OCI-LY7 (cell line): Measurements from ENCODE around the gene DDA1. TPM values are rescaled to one million over a fixed set of nuclear protein-coding genes. Genes with fewer than 3 reads are reported as not detected.

ENCODE experiments used
- BruUV-seq: library from RNA; stranded (reverse); fragments of 400-500 nt; replicated peaks from 2 replicates; lab custom pipeline; 2021; lab: Mats Ljungman, UMichigan
- CTCF ChIA-PET: fragments of 300-600 bp; sonication (Branson Sonifier 250); formaldehyde crosslinking; loops from one replicate; lab custom pipeline; 2022; ENCODE audit warnings: antibody characterized with exemption; ENCODE audit not compliant: unreplicated experiment; lab: Charles Lee
- POLR2A ChIA-PET: fragments of 300-600 bp; sonication (Branson Sonifier 250); formaldehyde crosslinking; loops from one replicate; lab custom pipeline; 2022; ENCODE audit warnings: antibody characterized with exemption; lab: Charles Lee
- DNase-seq: peaks from one replicate; pipeline ENCODE4 v3.0.0-alpha.2; 2015; ENCODE audit warnings: low spot score
- H2AFZ ChIP-seq: fragments of 200-600 bp; sonication (generic), shearing (Covaris generic); 2 replicates; pipeline ENCODE4 v1.6.1; 2014; ENCODE audit warnings: mild to moderate bottlenecking, antibody characterized with exemption, low read length, moderate library complexity
- H3K27ac ChIP-seq: fragments of 200-600 bp; sonication (generic); 2 replicates; pipeline ENCODE4 v1.5.1; 2014; ENCODE audit warnings: mixed run types, low read depth, mild to moderate bottlenecking, moderate library complexity, low read length, inconsistent platforms; ENCODE audit not compliant: poor library complexity, severe bottlenecking
- H3K36me3 ChIP-seq: fragments of 200-600 bp; sonication (generic); 2 replicates; pipeline ENCODE4 v1.6.1; 2014; ENCODE audit warnings: mild to moderate bottlenecking, antibody characterized with exemption, low read length, moderate library complexity, mixed read lengths; ENCODE audit not compliant: insufficient read depth
- H3K4me1 ChIP-seq: fragments of 200-600 bp; sonication (generic); 2 replicates; pipeline ENCODE4 v1.5.1; 2014; ENCODE audit warnings: mild to moderate bottlenecking, low read length; ENCODE audit not compliant: insufficient read depth, poor library complexity, severe bottlenecking
- H3K4me2 ChIP-seq: fragments of 200-600 bp; sonication (generic); 2 replicates; pipeline ENCODE4 v1.6.1; 2014; ENCODE audit warnings: mild to moderate bottlenecking, low read length
- H3K4me3 ChIP-seq: fragments of 200-600 bp; sonication (generic); 2 replicates; pipeline ENCODE4 v1.5.1; 2014; ENCODE audit warnings: mild to moderate bottlenecking, low read depth, low read length; ENCODE audit not compliant: poor library complexity, severe bottlenecking
- H3K79me2 ChIP-seq: fragments of 200-600 bp; sonication (generic); 2 replicates; pipeline ENCODE4 v1.6.1; 2016; ENCODE audit warnings: low read depth, mild to moderate bottlenecking, low read length, moderate library complexity, mixed read lengths; ENCODE audit not compliant: insufficient read depth
- H3K9me2 ChIP-seq: fragments of 200-600 bp; sonication (generic); 2 replicates; pipeline ENCODE4 v1.6.1; 2016; ENCODE audit warnings: mild to moderate bottlenecking, low read length, mixed read lengths; ENCODE audit not compliant: insufficient read depth
- H3K9me3 ChIP-seq: fragments of 200-600 bp; sonication (generic); 2 replicates; pipeline ENCODE4 v1.6.1; 2014; ENCODE audit warnings: mild to moderate bottlenecking, mixed run types, low read length, mixed read lengths
- H4K20me1 ChIP-seq: fragments of 200-600 bp; sonication (generic); 2 replicates; pipeline ENCODE4 v1.6.1; 2014; ENCODE audit warnings: mild to moderate bottlenecking, antibody characterized with exemption, low read length, moderate library complexity, mixed read lengths; ENCODE audit not compliant: insufficient read depth
- EZH2phosphoT487 ChIP-seq: fragments of 200-600 bp; sonication (generic); IDR thresholded peaks from 2 replicates; pipeline ENCODE4 v1.6.1; 2018; ENCODE audit warnings: low read depth, borderline replicate concordance, mild to moderate bottlenecking, mixed run types, antibody characterized with exemption, low read length, moderate library complexity, mixed read lengths
- intact Hi-C: fragments of 100-400 bp; cut with micrococcal nuclease; formaldehyde crosslinking; loops from one replicate; pipeline ENCODE4 v1.10.0; 2022; ENCODE audit not compliant: unreplicated experiment
- total RNA-seq, 2 experiments: library from RNA; depleted of rRNA in 1 of 2; stranded (reverse); fragments of >200 nt in 1 of 2; shearing (Covaris generic) in 1 of 2; gene quantifications; 2 replicates each; pipeline ENCODE4 v1.2.3, GENCODE V29; 2014 to 2022
- TF ChIP-seq, protein P1 (sequence below): fragments of 200-600 bp; sonication (generic); conservative IDR thresholded peaks from 2 replicates; pipeline ENCODE4 v1.5.1; 2014; ENCODE audit warnings: mild to moderate bottlenecking, antibody characterized with exemption, low read length, moderate library complexity, mixed read lengths

DDA1 gene
- total RNA-seq, 2 experiments from 2014 or later, result 36.6 to 48.8 TPM

DNA sequence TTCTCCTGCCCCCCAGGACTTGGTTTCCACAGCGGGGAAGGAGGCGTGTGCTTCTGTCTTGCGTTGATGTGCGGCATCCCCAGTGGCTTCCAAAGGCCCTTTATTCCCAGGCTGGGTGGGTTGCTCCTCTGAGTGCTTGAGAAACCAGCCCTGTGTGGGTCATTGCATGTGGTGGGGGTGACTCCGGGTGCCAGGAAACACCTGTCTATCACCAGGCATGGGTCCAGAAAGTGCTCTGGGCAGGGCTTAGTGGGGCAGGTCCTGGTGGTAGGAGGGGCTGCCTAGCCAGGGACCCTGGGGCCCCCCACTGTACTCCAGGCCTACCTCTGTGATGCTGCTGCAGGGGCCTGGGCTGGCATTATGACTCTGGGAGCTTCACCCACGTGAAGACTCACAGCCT, 9.6 kb downstream of the DDA1 start:
- no peaks in the 10 kb centered on the region for H3K9me3 ChIP-seq
- intact Hi-C loops, result no loop called here
- H3K36me3 ChIP-seq, result peaks cover 55% of the 10 kb centered on the region
- no peaks in the 10 kb centered on the region for H4K20me1 ChIP-seq
- no peaks in the 10 kb centered on the region for H3K9me2 ChIP-seq
- no TSS peak for BruUV-seq
- H3K79me2 ChIP-seq, result no peaks in the 10 kb centered on the region
- TF ChIP-seq, protein P1, sequence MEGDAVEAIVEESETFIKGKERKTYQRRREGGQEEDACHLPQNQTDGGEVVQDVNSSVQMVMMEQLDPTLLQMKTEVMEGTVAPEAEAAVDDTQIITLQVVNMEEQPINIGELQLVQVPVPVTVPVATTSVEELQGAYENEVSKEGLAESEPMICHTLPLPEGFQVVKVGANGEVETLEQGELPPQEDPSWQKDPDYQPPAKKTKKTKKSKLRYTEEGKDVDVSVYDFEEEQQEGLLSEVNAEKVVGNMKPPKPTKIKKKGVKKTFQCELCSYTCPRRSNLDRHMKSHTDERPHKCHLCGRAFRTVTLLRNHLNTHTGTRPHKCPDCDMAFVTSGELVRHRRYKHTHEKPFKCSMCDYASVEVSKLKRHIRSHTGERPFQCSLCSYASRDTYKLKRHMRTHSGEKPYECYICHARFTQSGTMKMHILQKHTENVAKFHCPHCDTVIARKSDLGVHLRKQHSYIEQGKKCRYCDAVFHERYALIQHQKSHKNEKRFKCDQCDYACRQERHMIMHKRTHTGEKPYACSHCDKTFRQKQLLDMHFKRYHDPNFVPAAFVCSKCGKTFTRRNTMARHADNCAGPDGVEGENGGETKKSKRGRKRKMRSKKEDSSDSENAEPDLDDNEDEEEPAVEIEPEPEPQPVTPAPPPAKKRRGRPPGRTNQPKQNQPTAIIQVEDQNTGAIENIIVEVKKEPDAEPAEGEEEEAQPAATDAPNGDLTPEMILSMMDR, result no peak
- TF ChIP-seq EZH2phosphoT487, result no peak
- CTCF ChIA-PET, result no interaction called here
- H3K4me3 ChIP-seq, result no peak overlapping the region
- no peak overlapping the region for H3K27ac ChIP-seq
- DNase-seq, result no peak
- POLR2A ChIA-PET, result no interaction called here
- H3K4me1 ChIP-seq, result peaks cover 6% of the 10 kb centered on the region
- no peak overlapping the region for H2AFZ ChIP-seq
- H3K4me2 ChIP-seq, result no peak overlapping the region

DNA sequence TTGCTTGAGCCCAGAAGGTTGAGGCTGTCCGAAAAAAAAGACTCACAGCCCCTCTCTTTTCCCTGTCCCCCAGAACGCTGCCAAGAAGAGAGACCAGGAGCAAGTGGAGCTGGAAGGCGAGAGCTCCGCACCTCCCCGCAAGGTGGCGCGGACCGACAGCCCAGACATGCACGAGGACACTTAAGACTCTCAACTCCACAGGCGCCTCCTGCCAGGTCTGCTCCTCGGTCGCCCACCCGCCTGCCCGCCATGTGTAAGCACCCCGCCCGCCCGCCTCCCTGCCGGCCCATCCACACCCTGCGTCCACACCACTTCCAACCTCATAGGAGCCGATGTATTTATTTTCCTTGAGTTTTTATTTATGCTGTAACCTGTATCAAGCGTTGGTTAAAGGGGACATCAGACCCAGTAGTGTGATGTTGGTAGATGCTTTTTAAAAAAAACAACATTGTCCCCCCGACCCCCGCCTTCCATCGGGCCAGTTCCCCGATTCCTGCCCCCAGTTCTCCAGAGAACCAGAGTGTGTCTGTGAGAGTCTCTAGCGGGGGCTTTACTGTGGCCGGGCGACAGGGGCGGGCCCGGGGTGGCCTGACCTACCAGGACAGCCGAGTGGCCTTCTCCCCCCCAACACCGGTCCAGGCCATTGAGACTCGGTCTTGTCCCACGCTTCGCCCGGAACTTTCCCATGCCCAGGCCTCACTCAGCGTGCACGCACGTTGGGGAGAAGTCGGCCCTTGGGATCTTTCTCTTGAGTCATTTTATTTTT, 10.3 kb downstream of the DDA1 start:
- peaks cover 9% of the 10 kb centered on the region for H3K4me1 ChIP-seq
- ChIA-PET POLR2A (no interaction called here), CTCF (no interaction called here)
- DNase-seq, result no peak
- no peak overlapping the region for H3K27ac ChIP-seq
- H3K36me3 ChIP-seq, result peaks cover 48% of the 10 kb centered on the region
- H4K20me1 ChIP-seq, result no peaks in the 10 kb centered on the region
- H3K4me2 ChIP-seq, result no peak overlapping the region
- no peak overlapping the region for H3K4me3 ChIP-seq
- TF ChIP-seq, protein P1, result no peak
- no peak for TF ChIP-seq EZH2phosphoT487
- H3K9me2 ChIP-seq, result no peaks in the 10 kb centered on the region
- intact Hi-C loops, result no loop called here
- TSS peak; percentile 93 for BruUV-seq
- H3K79me2 ChIP-seq, result no peaks in the 10 kb centered on the region
- H2AFZ ChIP-seq, result no peak overlapping the region
- H3K9me3 ChIP-seq, result no peaks in the 10 kb centered on the region

DNA sequence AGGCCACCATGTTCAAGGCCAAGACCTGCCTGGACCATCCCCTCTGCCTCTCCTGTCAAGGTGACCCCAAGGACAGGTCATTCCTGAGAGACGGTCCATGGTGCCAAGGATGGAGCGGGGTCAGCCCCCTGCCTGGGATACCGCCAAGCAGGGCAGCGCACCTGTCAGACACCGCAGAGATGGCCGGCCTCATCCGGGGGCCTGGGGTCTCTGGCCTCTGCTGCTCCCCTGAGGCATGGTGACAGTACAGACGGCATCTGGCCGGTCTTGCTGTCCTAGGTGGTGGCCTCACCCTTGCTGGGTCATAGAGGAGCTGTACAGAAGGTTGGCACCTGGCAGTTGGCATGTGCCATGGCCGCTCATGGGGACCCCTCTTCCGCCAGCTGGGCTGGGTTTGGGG, 11.1 kb downstream of the DDA1 start:
- BruUV-seq, result no TSS peak
- Histone ChIP-seq H3K27ac (no peak overlapping the region), H3K79me2 (no peaks in the 10 kb centered on the region), H3K4me3 (no peak overlapping the region), H4K20me1 (no peaks in the 10 kb centered on the region), H2AFZ (no peak overlapping the region), H3K9me3 (no peaks in the 10 kb centered on the region), H3K4me1 (peaks cover 9% of the 10 kb centered on the region), H3K36me3 (peaks cover 44% of the 10 kb centered on the region), H3K9me2 (no peaks in the 10 kb centered on the region), H3K4me2 (no peak overlapping the region)
- DNase-seq, result no peak
- TF ChIP-seq EZH2phosphoT487, result no peak
- TF ChIP-seq, protein P1, result no peak
- ChIA-PET POLR2A (interaction anchor here (1.4 kb wide), 1 partner anchor 12 kb away, joined by 3 read pairs; no protein-coding TSS in a partner anchor), CTCF (no interaction called here)
- intact Hi-C loops, result no loop called here
